Activated T-cell treated with anti-CD3 and anti-CD28 coated beads, Interleukin-2, amount 50 U/mL, for 4 hours (primary cell): Measurements from ENCODE around the gene PRAME. TPM values are rescaled to one million over a fixed set of nuclear protein-coding genes. Genes with fewer than 3 reads are reported as not detected.
"Not testable (repeated sequence)": the region's sequence is repeated elsewhere in the genome, so short reads cannot be mapped to it uniquely, and the experiment has no call there.

Experiments used
- ATAC-seq, 2 donors: fragments of 200-7000 bp; cut with Tn5 transposase; one replicate each; pipeline ENCODE4 v1.10.0; 2021
- DNase-seq: peaks from one replicate; pipeline ENCODE4 v3.0.0-alpha.2; 2020
- H3K27me3 Mint-ChIP-seq: one replicate; pipeline ENCODE4 v1.8.0; 2021; ENCODE audit warnings: low read depth, mixed read lengths
- H3K36me3 Mint-ChIP-seq: one replicate; pipeline ENCODE4 v1.8.0; 2022; ENCODE audit warnings: mixed read lengths; ENCODE audit not compliant: insufficient read depth
- H3K4me1 Mint-ChIP-seq: one replicate; pipeline ENCODE4 v1.8.0; 2021; ENCODE audit warnings: low read depth, mixed read lengths
- H3K4me3 Mint-ChIP-seq: one replicate; pipeline ENCODE4 v1.8.0; 2021; ENCODE audit warnings: mild to moderate bottlenecking, moderate library complexity, mixed read lengths
- H3K9me3 Mint-ChIP-seq: one replicate; pipeline ENCODE4 v1.8.0; 2021; ENCODE audit warnings: mixed read lengths
- total RNA-seq, 3 donors: library from RNA; stranded (reverse); gene quantifications; one replicate each; pipeline ENCODE4 v1.2.1, GENCODE V29; 2021

The PRAME gene
- total RNA-seq, result 1 to 10 TPM in 2 of 3 donors, under 1 TPM in 1; 0.95 to 1.3 (median 1.2) TPM

- H3K4me3 Mint-ChIP-seq, result peak within 1 kb of the TSS; percentile 16
- peaks cover 4% of the 10 kb centered on the region for H3K4me1 Mint-ChIP-seq
- no peaks in the 10 kb centered on the region for H3K36me3 Mint-ChIP-seq
- ATAC-seq (peak; percentile 87 to 94), DNase-seq (peak; percentile 49)
- H3K27me3 Mint-ChIP-seq, result no peaks in the 10 kb centered on the region
- no peaks in the 10 kb centered on the region for H3K9me3 Mint-ChIP-seq
Observed at GRCh38 chr22:22558972-22559603, at the start of gene PRAME. Gene PRAME (minus strand): TSS chr22:22559265. CDS start chr22:22556832, 2,433 bp downstream.

GRCh38 chr22:22608022-22608421, 49.0 kb upstream of the PRAME start:
- not testable (repeated sequence) for H3K27me3 Mint-ChIP-seq, H3K9me3 Mint-ChIP-seq, DNase-seq, H3K4me3 Mint-ChIP-seq, H3K4me1 Mint-ChIP-seq, ATAC-seq, H3K36me3 Mint-ChIP-seq

- H3K27me3 Mint-ChIP-seq, result no peaks in the 10 kb centered on the region
- H3K36me3 Mint-ChIP-seq, result no peaks in the 10 kb centered on the region
Observed at GRCh38 chr22:22605074-22605404, 46.0 kb upstream of the PRAME start.

GRCh38 chr22:22604326-22605073, 45.4 kb upstream of the PRAME start:
- ATAC-seq (no peak), DNase-seq (no peak)
- Mint-ChIP-seq H3K36me3 (no peaks in the 10 kb centered on the region), H3K9me3 (peaks cover 3% of the 10 kb centered on the region), H3K4me3 (no peak overlapping the region), H3K27me3 (no peaks in the 10 kb centered on the region), H3K4me1 (peaks cover 4% of the 10 kb centered on the region)

More at GRCh38 chr22:22605074-22605404, 46.0 kb upstream of the PRAME start:
- H3K4me1 Mint-ChIP-seq, result peaks cover 4% of the 10 kb centered on the region
- H3K4me3 Mint-ChIP-seq, result no peak overlapping the region
- ATAC-seq (no peak), DNase-seq (no peak)
- peaks cover 3% of the 10 kb centered on the region for H3K9me3 Mint-ChIP-seq

GRCh38 chr22:22603470-22603947, 44.4 kb upstream of the PRAME start:
- DNase-seq (no peak), ATAC-seq (no peak)
- H3K4me3 Mint-ChIP-seq, result no peak overlapping the region
- peaks cover 4% of the 10 kb centered on the region for H3K4me1 Mint-ChIP-seq
- H3K36me3 Mint-ChIP-seq, result no peaks in the 10 kb centered on the region
- H3K27me3 Mint-ChIP-seq, result no peaks in the 10 kb centered on the region
- H3K9me3 Mint-ChIP-seq, result peaks cover 3% of the 10 kb centered on the region

GRCh38 chr22:22600531-22601261, 41.6 kb upstream of the PRAME start:
- Mint-ChIP-seq H3K36me3 (no peaks in the 10 kb centered on the region), H3K27me3 (peaks cover 4% of the 10 kb centered on the region), H3K4me1 (no peaks in the 10 kb centered on the region), H3K9me3 (no peaks in the 10 kb centered on the region), H3K4me3 (no peak overlapping the region)
- ATAC-seq (no peak), DNase-seq (no peak)

- no peak overlapping the region for H3K4me3 Mint-ChIP-seq
- no peaks in the 10 kb centered on the region for H3K9me3 Mint-ChIP-seq
- no peaks in the 10 kb centered on the region for H3K36me3 Mint-ChIP-seq
- H3K4me1 Mint-ChIP-seq, result no peaks in the 10 kb centered on the region
- peaks cover 4% of the 10 kb centered on the region for H3K27me3 Mint-ChIP-seq
- DNase-seq (no peak), ATAC-seq (no peak)
Observed at GRCh38 chr22:22599248-22599647, 40.2 kb upstream of the PRAME start.

- DNase-seq, result no peak
- no peak overlapping the region for H3K4me3 Mint-ChIP-seq
- H3K36me3 Mint-ChIP-seq, result no peaks in the 10 kb centered on the region
- H3K9me3 Mint-ChIP-seq, result no peaks in the 10 kb centered on the region
- ATAC-seq, result no peak
- H3K4me1 Mint-ChIP-seq, result peaks cover 2% of the 10 kb centered on the region
- H3K27me3 Mint-ChIP-seq, result peaks cover 7% of the 10 kb centered on the region
Observed at GRCh38 chr22:22598144-22598543, 39.1 kb upstream of the PRAME start.

GRCh38 chr22:22595001-22595835, 36.2 kb upstream of the PRAME start:
- Mint-ChIP-seq H3K4me1 (peaks cover 2% of the 10 kb centered on the region), H3K4me3 (no peak overlapping the region), H3K27me3 (peaks cover 20% of the 10 kb centered on the region), H3K36me3 (no peaks in the 10 kb centered on the region), H3K9me3 (no peaks in the 10 kb centered on the region)
- ATAC-seq (no peak), DNase-seq (no peak)

GRCh38 chr22:22593964-22594656, 35.0 kb upstream of the PRAME start:
- H3K9me3 Mint-ChIP-seq, result no peaks in the 10 kb centered on the region
- DNase-seq, result peak; percentile 40
- peaks cover 21% of the 10 kb centered on the region for H3K27me3 Mint-ChIP-seq
- peak; percentile 65 to 83 for ATAC-seq
- no peak overlapping the region for H3K4me3 Mint-ChIP-seq
- no peaks in the 10 kb centered on the region for H3K36me3 Mint-ChIP-seq
- H3K4me1 Mint-ChIP-seq, result peaks cover 2% of the 10 kb centered on the region

GRCh38 chr22:22593250-22593649, 34.2 kb upstream of the PRAME start:
- DNase-seq, result no peak
- H3K4me1 Mint-ChIP-seq, result peaks cover 4% of the 10 kb centered on the region
- no peak for ATAC-seq
- peaks cover 26% of the 10 kb centered on the region for H3K27me3 Mint-ChIP-seq
- H3K9me3 Mint-ChIP-seq, result no peaks in the 10 kb centered on the region
- H3K4me3 Mint-ChIP-seq, result no peak overlapping the region
- H3K36me3 Mint-ChIP-seq, result no peaks in the 10 kb centered on the region

- ATAC-seq, result no peak
Observed at GRCh38 chr22:22591348-22592299, 32.6 kb upstream of the PRAME start.

More at GRCh38 chr22:22591348-22592299, 32.6 kb upstream of the PRAME start:
- no peaks in the 10 kb centered on the region for H3K9me3 Mint-ChIP-seq
- H3K27me3 Mint-ChIP-seq, result peaks cover 24% of the 10 kb centered on the region
- no peak for DNase-seq
- H3K4me3 Mint-ChIP-seq, result no peak overlapping the region
- no peaks in the 10 kb centered on the region for H3K36me3 Mint-ChIP-seq
- peaks cover 4% of the 10 kb centered on the region for H3K4me1 Mint-ChIP-seq
